DOHH2 (cell line): ENCODE measurements around the gene DEDD2.

Experiments used
- EZH2phosphoT487 ChIP-seq: fragments of 200-600 bp; sonication (generic); IDR thresholded peaks from 2 replicates; pipeline ENCODE4 v1.6.1; 2017; ENCODE audit warnings: borderline replicate concordance, mild to moderate bottlenecking, antibody characterized with exemption, low read length, moderate library complexity, mixed read lengths
- TF ChIP-seq, protein P1 (sequence below): fragments of 200-600 bp; sonication (generic); IDR thresholded peaks from one replicate; pipeline ENCODE4 v1.5.1; 2014; ENCODE audit warnings: antibody characterized with exemption, mild to moderate bottlenecking, low read depth, low read length; ENCODE audit not compliant: poor library complexity, severe bottlenecking

DNA sequence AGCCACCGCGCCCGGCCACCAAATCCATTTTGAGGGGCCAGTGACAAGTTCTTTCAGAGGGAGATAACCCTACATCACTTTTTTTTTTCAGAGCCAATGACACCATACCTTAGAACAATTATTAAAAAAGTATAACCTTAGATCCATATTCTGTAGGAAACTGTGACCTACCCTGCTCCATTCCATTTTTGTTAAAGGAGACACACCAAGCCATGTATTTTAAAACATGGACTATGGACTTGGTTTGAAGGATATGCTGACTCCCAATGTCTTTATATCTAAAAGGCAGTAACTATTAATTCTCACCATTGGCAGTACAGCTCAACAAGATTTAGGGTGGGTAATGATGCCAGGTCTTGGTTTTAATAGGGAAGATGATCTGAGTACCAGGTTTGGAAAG lies 23.8 kb upstream of the DEDD2 start:
- TF ChIP-seq, protein P1, sequence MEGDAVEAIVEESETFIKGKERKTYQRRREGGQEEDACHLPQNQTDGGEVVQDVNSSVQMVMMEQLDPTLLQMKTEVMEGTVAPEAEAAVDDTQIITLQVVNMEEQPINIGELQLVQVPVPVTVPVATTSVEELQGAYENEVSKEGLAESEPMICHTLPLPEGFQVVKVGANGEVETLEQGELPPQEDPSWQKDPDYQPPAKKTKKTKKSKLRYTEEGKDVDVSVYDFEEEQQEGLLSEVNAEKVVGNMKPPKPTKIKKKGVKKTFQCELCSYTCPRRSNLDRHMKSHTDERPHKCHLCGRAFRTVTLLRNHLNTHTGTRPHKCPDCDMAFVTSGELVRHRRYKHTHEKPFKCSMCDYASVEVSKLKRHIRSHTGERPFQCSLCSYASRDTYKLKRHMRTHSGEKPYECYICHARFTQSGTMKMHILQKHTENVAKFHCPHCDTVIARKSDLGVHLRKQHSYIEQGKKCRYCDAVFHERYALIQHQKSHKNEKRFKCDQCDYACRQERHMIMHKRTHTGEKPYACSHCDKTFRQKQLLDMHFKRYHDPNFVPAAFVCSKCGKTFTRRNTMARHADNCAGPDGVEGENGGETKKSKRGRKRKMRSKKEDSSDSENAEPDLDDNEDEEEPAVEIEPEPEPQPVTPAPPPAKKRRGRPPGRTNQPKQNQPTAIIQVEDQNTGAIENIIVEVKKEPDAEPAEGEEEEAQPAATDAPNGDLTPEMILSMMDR: no peak
- no peak for TF ChIP-seq EZH2phosphoT487
